Activated T-cell treated with anti-CD3 and anti-CD28 coated beads for 48 hours (primary cell): ENCODE data around the gene PPP1R1C.

ENCODE experiments used
- DNase-seq: peaks from one replicate; pipeline ENCODE4 v3.0.0-alpha.2; 2020; ENCODE audit warnings: low read depth

Gene PPP1R1C

DNA sequence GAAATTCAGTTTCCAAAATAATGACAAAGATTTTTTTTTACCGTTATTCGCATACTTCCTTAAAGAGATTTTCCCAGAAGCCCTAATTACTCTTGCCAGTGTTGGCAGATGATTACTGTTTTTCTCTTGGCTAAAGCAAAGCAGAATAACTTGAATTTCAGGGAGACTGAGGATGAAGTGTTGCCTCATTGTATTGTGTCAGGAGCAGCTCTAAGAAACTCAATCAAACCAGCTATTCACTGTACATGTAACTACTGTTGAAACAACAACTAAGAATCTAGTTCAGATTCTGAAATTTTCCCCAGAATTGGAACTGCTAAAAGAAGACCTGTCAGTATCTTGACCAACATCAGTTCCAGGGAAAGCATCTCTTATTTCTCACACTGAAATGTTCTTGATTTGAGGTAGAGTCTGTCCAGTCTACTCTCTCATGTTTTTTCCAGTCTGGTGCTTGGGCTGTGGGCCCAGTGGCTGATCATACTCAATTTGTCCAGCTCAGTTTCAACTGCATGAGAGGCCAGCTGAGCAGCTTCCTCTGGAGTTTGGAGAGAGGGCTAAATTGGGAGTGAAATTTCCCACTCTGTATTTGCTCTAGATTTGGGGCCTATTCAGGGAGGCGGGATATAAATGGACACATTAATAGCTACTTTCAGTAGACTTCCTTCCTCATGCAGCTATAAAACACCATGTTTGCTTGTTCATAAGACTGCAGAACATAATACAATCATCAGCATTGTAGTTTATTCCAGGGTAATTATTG lies 78.5 kb downstream of the PPP1R1C start:
- no peak for DNase-seq

DNA sequence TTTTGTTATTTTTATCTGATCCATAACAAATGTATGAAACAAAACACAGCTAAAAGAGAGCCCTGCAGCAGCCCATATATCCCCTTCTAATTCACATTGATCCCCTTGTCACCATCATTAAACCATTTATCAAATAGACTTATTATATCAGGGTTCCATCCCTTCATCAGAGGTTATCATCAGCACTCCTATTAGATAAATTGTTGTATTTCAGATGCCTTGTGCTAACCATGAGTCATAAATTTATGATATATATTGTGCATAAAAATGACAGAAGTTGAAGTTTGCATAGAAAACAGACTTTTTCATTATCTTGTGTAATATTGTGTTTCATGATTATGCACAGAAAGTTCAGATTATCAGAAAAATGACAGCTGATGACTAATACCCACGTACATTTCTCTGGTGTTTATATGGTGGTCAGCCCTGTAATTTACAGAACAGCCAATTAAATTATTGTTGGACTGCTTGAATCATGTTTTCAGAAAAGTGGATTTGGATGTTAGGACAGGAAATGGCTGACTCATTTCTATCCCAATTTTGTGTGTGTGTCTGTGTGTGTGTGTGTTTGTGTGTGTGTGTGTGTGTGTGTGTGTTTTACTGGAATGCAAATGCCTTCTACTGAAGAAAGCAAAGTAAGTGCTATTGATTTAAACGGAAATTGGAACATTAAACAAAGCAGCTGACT lies 80.9 kb downstream of the PPP1R1C start:
- DNase-seq = no peak

DNA sequence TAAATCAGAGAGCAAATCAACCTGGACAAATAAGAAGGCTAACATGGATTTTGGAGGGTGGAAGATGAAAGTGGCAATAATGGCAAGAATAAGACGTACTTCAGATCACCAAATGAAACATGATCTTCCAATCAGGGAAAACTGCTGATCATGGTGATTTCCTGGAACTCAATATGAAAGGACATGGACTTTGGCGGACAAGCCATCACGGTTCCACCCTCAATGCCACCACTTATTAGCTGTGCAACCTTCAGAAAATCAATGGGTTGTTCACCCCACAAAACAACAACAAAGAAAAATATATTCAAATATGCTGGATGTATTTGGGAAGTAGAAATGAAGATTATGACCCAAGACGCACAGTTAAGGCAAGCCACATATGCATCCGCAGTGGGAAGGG lies 81.7 kb downstream of the PPP1R1C start:
- DNase-seq = no peak

DNA sequence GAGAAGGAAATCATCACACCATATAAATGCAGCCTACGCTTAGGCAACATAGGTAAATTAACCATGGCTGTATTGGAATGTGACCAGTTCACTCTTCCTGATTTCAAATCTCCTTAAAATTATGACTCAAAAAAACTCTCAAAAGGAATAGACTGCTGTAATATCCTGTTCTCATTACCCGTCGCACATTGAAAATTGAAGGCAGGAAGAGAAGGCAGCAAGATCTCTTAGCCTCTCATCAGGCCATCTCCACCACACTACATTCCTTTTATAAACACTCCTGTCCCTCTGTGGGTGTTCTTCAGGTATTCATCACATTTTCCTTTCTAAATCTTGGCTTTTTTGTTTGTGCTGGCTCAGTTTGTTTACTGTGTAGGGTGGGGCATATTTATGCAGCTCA lies 83.2 kb downstream of the PPP1R1C start:
- DNase-seq = no peak

DNA sequence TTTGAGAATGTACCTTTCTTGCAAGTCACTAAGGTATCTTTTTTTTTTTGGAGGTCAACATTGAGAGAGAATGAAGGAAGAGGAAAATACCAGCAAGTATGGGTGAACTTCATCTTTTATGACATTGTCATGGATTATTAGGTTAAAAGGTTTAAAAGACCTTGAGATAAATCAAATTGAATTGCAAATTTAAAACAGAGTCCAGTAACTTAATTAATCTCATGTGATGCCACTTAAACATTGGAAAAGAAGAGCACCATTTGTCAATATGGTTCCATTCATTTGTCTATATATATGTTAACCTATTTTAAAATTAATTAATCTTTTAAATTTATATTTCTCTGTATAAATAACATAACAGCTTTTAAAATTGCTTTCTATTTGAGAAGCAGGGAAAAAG lies 83.8 kb downstream of the PPP1R1C start:
- DNase-seq = no peak

DNA sequence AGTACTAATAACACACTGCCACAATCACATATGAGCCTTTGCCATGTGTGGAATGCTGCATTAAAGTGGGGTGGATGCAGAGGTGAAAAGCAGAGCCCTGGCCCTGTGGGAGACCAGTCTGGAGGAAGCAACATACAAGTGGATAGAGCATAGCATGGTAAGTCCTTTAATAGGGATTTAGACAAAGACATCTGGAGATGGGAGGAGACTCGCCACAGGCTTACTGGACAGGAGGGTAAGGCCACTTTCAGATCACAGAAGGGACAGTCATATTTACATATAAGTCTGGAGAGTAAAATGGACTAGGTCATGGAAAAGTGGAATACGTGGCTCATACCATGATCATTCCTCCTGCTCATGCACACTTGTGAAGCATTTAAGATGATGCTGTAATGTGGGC lies 84.3 kb downstream of the PPP1R1C start:
- no peak for DNase-seq

DNA sequence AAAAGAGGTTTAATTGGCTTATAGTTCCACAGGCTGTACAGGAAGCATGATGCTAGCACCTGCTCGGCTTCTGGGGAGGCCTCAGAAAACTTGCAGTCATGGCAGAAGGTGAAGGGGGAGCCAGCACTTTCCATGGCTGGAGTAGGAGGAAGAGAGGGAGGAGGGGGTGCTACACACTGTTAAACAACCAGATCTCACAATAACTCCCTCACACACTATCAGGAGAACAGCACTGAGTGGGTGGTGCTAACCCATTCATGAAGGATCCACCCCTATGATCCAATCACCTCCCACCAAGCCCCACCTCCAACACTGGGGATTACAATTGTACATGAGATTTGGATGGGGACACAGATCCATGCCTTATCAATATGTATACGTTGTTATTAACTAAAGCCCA lies 85.1 kb downstream of the PPP1R1C start:
- DNase-seq = no peak

DNA sequence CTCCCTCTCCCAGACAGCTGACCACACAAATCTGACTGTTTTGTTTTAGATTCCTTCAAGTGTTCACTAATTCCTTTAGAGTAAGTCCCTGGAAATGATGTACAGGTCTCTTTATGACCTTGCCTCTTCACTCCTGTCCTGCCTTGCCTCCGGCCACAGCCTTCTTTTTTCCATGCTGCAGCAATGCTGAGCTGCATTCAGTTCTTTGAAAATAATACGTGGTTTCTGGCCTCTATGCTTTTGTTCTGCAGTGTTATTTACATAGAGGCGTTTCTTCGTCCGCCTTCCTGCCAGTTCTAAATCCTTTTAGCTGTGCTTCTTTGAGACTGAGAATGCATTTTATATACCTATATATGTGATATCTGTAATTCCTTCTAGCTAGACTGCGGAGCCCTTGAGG lies 87.2 kb downstream of the PPP1R1C start:
- DNase-seq = no peak

DNA sequence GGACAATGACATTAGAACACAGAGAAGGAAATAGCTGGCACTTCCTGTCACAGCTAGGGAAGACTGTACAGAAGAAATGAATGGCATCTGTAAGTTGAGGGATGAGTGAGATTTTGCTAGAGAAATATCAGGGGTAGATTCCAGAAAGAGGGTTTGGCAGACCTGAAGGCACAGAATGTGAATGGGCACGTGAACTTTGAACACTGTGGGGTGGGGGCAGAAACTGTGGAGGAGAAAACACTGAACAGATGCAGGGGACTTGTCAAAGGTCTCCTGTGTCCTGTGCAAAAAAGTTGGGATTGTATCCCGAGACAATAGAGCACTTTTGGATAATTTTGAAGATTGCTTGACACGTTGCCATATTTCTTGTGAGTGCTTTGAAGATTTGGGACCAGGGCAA lies 88.0 kb downstream of the PPP1R1C start:
- no peak for DNase-seq

DNA sequence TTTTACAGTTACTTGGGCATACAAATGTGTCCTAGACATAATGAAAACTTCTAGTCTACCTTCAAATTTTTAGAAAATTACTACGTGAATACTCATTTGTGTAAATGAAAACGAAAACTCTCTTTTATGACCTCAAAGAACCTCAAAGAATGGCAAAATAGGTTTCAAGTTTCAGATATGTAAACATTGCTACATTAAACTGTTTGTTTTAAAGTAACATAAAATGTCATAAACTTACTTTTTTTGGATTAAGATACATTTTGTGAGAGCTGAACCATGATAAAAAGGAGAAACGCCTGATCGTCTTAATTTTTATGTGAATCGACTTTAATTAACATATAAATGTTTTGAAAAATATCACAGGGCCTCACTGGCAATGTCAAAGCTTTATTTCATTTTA lies 91.4 kb downstream of the PPP1R1C start:
- DNase-seq = no peak

DNA sequence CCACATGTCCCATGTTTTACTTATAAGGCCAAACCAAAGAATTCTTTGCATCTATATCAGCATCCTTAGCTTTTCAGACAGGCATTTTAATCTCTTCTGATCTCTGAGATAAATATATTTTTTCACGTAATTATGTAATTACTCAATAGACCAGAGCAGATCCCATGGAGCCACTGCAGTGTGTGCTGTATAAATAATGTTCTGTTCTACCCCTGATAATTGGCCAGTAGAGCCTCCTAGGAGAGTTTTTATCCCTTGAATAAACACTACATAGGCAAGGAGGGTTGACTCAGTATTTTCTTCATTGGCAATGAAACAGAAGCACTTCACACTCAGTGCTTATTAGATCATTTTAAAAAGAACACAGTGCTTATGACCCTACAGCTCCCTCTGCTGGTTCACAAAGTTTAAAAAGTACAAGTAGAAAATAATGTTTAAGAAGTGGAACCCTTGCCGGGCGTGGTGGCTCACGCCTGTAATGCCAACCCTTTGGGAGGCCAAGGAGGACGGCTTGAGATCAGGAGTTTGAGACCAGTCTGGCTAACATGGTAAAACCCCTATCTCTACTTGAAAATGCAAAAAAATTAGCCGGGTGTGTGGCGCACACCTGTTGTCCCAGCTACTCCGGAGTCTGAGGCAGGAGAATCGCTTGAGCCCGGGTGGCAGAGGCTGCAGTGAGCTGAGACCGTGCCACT lies 91.9 kb downstream of the PPP1R1C start:
- DNase-seq = no peak

DNA sequence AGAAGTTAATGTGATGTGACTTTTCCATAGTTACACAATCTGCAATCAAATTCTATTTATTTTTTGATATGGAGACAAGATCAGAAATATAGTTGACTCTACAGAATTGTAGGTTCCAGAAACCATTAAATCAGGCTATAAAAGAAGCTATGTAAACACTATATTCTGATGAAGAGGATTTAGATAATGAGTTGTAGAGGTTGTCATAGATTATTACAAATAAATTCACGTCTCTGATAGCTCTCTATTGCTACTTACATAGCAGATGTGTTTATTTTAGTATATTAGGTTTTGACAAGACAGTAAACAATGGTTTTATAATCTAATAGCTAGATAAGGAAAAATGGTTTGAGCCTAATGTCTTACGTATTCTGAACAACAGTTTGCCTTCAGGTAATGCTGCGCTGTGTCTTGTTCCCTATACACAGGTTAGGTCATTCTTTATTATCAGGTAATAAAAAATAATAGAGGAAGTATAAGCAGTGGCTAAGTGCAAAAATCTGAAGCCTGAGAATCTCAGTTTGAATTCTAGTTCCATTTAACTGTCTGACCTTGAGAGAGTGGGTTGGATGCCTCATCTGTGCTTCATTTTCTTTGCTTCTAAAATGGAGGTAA lies 93.4 kb downstream of the PPP1R1C start:
- DNase-seq = no peak

DNA sequence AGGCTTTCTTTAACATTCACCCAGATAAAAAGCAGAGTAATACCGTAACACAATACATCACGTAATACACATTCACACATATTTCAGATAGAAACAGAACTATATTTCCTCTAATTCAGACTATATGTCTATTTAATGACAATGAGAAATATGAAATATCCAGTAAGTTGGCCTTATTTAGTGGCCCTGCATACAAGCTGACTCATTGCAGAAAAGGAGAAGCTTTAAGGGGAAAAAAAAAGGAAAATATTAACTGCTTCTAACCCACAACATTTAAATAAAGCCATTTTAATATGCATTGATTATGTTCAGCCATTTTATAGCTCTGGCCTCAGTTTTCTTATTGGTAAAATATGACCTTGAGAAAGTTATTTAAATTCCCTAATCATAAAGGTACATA lies 94.8 kb downstream of the PPP1R1C start:
- no peak for DNase-seq

DNA sequence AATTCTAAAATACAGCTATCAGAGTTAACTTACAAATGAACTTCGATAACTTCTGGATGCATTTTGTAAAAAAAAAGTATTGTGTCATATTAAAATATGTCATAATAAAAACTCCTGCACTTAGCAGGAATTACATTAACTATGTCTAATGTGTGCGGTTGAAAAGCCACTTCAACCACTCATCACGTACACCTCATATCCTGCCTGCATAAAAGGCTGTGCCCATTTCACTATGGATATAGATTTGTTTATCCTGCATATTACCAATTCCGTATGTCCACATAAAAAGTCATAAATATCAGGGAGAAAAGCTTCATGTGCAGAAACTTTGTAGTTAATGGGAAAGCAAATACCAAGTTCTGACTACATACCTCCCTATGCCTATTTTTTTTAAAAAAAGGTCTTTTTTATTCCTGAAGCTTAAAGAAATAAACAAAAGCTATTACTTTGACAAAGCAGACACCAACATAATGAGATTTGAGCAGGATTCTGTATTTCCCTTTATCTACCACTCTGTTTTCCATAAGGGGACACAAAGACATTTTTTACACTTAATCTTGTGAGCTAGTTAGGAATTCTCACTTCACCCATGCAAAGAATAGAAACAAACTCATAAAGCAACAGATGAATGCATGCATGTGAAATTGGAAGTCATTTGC lies 96.1 kb downstream of the PPP1R1C start:
- DNase-seq = no peak

DNA sequence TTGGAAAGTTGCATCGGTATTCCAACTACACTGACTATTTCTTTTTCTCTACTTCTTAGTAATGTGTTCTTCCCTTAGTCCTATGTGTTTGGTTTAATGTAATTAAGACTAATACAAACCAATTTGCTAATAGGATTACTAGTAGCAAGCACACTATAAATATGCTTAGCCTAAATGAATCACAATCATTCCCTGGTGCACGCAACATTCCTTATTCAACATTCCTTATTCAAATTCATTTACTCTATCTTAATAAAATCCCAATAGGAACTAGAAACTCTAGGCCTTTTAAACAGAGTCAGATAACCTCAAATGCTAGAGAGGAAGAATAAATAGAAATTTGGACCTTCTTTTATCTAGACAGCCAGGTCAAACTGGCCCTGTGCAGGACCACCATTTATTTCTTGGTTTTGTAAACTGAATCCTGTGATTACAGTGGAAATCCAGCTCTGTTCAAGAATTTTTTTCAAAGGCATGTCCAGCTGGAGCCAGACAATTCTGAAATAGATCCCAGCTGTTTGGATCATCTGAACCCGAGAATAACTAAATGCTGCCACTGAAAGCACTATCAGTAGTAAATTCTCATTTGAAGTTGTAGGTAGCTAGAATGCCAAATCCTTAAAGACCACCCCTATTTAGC lies 103.1 kb downstream of the PPP1R1C start:
- DNase-seq = no peak

DNA sequence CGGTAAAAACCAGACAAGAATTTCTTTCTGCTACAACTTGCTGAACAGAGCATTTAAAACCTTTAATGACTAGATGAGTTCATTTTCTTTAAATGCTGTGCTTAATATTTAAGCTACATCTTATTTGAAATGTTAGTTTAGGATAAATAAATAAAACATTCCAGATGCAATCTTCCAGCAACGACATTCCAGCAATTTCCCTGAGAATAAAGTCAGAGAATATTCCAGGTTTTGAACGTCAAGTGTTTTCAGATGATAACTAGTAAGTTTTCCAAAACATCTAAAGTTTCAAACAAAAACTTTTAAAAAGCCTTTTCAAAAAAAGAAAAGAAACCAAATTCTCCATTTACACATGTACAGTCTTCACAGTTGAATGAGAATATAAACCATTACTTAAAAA lies 104.8 kb downstream of the PPP1R1C start:
- DNase-seq = no peak

DNA sequence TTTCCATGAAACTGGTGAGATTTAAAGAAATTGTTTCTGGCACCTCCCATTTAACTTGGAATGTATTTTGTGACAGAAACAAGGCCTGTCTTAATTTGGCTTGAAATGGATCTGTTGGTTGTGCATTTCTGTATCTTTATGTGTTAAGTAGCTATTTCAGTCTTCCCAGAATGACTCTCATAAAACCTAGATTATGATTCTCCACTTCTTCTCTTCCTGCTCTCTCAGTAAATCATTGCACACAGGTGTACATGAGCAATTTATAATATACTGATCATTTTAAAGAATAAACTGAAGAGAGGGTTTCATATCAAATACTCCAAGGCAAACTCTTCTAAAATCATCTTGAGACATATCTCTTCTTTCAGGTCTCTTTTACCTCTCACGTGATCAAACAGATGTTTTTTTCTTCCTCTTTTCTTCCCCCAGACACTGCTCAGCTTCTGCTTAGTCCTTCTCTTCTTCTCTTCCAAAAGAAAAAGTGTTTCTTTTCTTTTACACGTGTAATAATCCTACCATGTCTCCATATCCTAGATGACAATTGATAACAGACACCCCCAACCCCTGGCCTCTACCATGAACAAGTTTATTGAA lies 112.0 kb downstream of the PPP1R1C start:
- no peak for DNase-seq

DNA sequence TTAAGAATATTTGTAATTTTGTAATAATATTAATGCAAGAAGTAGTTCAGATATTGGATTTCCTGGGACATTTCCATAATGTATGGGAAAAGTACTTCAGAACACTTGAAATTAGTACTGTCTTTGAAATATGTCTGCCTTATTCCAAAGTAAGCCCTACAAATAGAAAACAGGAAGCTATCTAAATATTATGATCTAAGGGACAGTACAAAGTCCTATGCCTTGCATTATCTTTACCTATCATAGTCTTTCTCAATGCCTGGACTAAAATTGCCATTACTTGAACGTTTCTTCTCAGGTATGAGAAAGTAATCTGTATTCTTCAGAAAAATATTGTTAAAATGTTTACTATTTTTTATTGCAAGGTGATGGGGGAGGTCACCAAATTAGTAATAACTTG lies 113.0 kb downstream of the PPP1R1C start:
- DNase-seq = no peak

DNA sequence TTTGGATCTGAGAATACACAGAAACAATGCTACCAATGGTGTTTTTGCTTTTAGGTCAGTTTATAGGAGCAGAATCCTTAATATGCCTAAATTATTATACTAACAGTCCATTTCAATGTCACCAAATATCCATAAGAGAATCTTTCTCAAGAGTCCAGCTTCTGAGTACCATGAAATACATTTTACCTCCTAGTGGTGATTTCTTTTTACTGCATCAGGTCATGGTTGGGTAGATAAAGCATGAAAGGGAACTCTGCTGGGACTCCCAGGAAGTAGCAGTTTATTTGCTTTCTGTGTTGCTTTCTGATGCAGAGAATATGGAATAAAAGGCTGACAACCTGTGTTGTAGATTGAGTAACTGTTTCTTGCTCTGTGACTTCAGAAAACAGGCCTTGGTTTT lies 115.6 kb downstream of the PPP1R1C start:
- DNase-seq = no peak

DNA sequence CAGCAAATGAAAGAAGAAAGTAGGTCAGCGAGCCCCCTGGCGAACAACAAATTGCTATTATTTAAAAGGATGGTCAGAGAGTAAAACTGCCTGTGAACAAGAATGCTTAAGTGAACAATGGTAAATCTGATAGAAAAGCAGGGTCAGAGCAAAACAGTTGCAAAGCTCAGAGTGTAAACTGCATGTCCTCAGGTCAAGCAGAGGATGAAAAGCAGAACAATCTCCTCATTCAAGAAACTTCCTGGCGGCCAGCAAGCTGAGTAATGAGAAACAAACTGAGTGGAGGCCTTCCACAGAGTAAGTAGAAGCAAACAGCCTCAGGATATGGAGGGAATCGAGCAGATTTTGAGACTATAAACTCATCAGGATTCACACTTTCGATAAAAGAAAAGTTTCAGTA lies 117.9 kb downstream of the PPP1R1C start:
- no peak for DNase-seq

DNA sequence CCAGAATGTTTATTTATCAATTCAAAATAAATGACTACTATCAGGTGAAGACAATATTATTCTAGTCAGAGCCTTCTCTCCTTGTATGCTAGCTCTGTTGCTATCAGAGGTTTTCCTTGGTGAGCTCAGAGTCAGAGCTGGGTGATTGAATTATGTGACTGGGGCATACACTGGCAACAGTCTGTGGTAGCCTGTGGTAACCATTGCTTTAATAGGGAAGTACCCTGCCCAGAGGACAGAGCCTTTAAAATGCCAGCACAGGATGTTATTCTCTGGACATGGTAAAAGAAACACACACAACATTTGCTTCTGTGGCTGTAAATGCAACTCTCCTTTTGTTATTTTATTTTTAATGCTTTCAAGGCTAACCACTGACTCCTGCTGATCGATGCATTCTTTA lies 124.7 kb downstream of the PPP1R1C start:
- DNase-seq = no peak
